ENCODE results near the gene MDK.
A peak's percentile ranks its signal among the peaks of the same experiment; 100 is the strongest.

MDK gene

DNA sequence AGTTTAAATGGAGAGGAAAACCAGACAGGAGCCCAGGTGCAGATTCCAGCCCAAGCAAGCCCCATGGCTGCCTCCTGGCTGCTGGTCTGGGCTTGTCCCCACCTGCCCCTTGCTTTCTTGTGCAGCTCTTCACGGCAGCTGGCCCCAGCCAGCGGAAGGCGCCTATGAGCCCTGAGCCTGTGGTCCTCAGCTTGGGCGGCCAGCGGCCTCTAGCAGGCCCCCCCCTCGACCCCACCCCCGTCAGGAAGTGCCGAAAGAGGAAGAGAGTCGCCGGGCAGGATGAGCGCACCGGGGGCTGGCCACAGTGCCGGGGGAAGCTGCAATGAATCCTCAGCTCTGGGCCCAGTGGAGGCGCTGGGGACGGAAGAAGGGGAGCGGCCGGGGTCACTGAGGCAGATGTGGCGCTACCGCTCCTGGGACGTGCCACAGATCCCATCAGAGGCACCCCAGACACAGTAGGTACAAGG is 36.3 kb upstream of the MDK start:
- Histone ChIP-seq H3K9me3 (ENCODE audit: control insufficient read depth, low read length) (no peaks in the 10 kb centered on the region), H4K91ac (ENCODE audit: low read length) (peak overlapping the region; percentile 63), H3K36me3 (ENCODE audit: control insufficient read depth in 1 of 2, insufficient read depth in 2 of 2, low read depth in 1 of 2, low read length in 2 of 2) (no peaks in the 10 kb centered on the region), H3K27ac (ENCODE audit: low read length, poor library complexity, severe bottlenecking) (no peak overlapping the region), H3K4me3 (ENCODE audit: insufficient read depth in 1 of 2, low read depth in 1 of 2, low read length in 2 of 2) (no peak overlapping the region), H2BK12ac (ENCODE audit: low read length in 2 of 2) (peak overlapping the region in 1 of 2 experiments; percentile 80), H3K27me3 (ENCODE audit: control insufficient read depth in 1 of 2, insufficient read depth in 1 of 2, low read length in 2 of 2) (peaks cover 0 to 37% of the 10 kb centered on the region in 2 experiments), H3K79me1 (replicated peaks; ENCODE audit: low read length, poor library complexity, severe bottlenecking) (peaks cover 8% of the 10 kb centered on the region), H3K23ac (ENCODE audit: low read length in 2 of 2) (no peak overlapping the region), H3K18ac (ENCODE audit: low read depth in 1 of 2, low read length in 2 of 2) (peak overlapping the region; percentile 34 to 91), H2BK15ac (ENCODE audit: low read depth, poor library complexity, severe bottlenecking) (peak overlapping the region; percentile 17), H2BK120ac (ENCODE audit: low read depth, low read length) (no peak overlapping the region), H2AFZ (ENCODE audit: low read depth, low read length) (peak overlapping the region; percentile 80), H2AK5ac (ENCODE audit: low read length, severe bottlenecking) (no peak overlapping the region), H3K14ac (ENCODE audit: low read length in 2 of 2) (peak overlapping the region in 1 of 2 experiments; percentile 82), H3K9ac (ENCODE audit: low read length) (no peak overlapping the region), H3K4me2 (ENCODE audit: low read length, poor library complexity, severe bottlenecking) (no peak overlapping the region), H3K4ac (ENCODE audit: low read depth in 1 of 2, low read length in 2 of 2) (peak overlapping the region; percentile 39 to 83), H3K4me1 (ENCODE audit: control insufficient read depth, insufficient read depth, low read depth, low read length) (peaks cover 27% of the 10 kb centered on the region), H2BK5ac (ENCODE audit: low read depth, low read length, poor library complexity, severe bottlenecking) (no peak overlapping the region), H4K8ac (ENCODE audit: low read length) (peak overlapping the region; percentile 29)
- 36% methylated on average over 20 of the region's 20 CpGs for WGBS
- DNase-seq = no peak

DNA sequence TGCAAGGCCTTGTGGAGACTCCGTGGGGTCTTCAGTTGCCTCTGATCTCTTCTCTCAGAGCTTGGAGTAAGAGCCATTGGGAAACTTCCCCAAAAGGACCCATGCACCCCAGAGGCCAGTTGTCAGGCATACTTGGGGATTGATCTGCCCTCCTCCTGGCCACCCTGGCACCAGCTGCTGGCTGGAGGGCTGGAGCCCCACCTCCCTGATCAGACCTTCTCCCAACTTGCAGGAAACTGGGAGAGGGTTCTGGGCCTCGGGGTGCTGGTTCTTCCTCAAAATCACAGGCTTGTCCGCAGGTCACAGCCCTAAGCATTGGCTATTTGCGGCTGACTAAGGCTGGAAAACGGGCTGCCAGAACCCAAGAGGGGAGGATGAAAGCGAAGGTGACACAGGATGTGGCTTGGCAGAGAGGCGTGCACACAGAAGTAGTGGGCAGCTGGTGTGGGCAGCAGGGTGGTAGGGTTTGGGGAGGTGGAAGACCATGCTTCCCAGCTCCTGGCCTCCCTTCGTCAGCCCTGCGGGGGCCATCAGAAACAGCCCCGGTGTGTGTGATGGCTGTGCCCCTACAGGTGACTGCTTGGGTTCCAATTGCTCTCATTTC is 35.5 kb upstream of the MDK start:
- peak overlapping the region; percentile 1 for H2BK120ac ChIP-seq (ENCODE audit: low read depth, low read length)
- peak overlapping the region in 1 of 2 experiments; percentile 63 for H2BK12ac ChIP-seq (ENCODE audit: low read length in 2 of 2)
- no peaks in the 10 kb centered on the region for H3K9me3 ChIP-seq (ENCODE audit: control insufficient read depth, low read length)
- no peak overlapping the region for H2AK5ac ChIP-seq (ENCODE audit: low read length, severe bottlenecking)
- H2BK15ac ChIP-seq (ENCODE audit: low read depth, poor library complexity, severe bottlenecking) = no peak overlapping the region
- peaks cover 27% of the 10 kb centered on the region for H3K4me1 ChIP-seq (ENCODE audit: control insufficient read depth, insufficient read depth, low read depth, low read length)
- H3K14ac ChIP-seq (ENCODE audit: low read length in 2 of 2) = no peak overlapping the region
- no peak overlapping the region for H2BK5ac ChIP-seq (ENCODE audit: low read depth, low read length, poor library complexity, severe bottlenecking)
- H3K27ac ChIP-seq (ENCODE audit: low read length, poor library complexity, severe bottlenecking) = no peak overlapping the region
- no peak overlapping the region for H2AFZ ChIP-seq (ENCODE audit: low read depth, low read length)
- H3K4ac ChIP-seq (ENCODE audit: low read depth in 1 of 2, low read length in 2 of 2) = peak overlapping the region in 1 of 2 experiments; percentile 40
- H3K4me2 ChIP-seq (ENCODE audit: low read length, poor library complexity, severe bottlenecking) = no peak overlapping the region
- H3K23ac ChIP-seq (ENCODE audit: low read length in 2 of 2) = no peak overlapping the region
- no peak overlapping the region for H3K9ac ChIP-seq (ENCODE audit: low read length)
- DNase-seq = no peak
- H3K36me3 ChIP-seq (ENCODE audit: control insufficient read depth in 1 of 2, insufficient read depth in 2 of 2, low read depth in 1 of 2, low read length in 2 of 2) = peaks cover 0 to 4% of the 10 kb centered on the region in 2 experiments
- peaks cover 12% of the 10 kb centered on the region for H3K79me1 ChIP-seq (replicated peaks; ENCODE audit: low read length, poor library complexity, severe bottlenecking)
- peak overlapping the region; percentile 80 for H4K91ac ChIP-seq (ENCODE audit: low read length)
- no peak overlapping the region for H3K4me3 ChIP-seq (ENCODE audit: insufficient read depth in 1 of 2, low read depth in 1 of 2, low read length in 2 of 2)
- no peak overlapping the region for H3K18ac ChIP-seq (ENCODE audit: low read depth in 1 of 2, low read length in 2 of 2)
- WGBS = 92% methylated on average over 10 of the region's 10 CpGs
- H4K8ac ChIP-seq (ENCODE audit: low read length) = no peak overlapping the region
- peaks cover 0 to 30% of the 10 kb centered on the region in 2 experiments for H3K27me3 ChIP-seq (ENCODE audit: control insufficient read depth in 1 of 2, insufficient read depth in 1 of 2, low read length in 2 of 2)

DNA sequence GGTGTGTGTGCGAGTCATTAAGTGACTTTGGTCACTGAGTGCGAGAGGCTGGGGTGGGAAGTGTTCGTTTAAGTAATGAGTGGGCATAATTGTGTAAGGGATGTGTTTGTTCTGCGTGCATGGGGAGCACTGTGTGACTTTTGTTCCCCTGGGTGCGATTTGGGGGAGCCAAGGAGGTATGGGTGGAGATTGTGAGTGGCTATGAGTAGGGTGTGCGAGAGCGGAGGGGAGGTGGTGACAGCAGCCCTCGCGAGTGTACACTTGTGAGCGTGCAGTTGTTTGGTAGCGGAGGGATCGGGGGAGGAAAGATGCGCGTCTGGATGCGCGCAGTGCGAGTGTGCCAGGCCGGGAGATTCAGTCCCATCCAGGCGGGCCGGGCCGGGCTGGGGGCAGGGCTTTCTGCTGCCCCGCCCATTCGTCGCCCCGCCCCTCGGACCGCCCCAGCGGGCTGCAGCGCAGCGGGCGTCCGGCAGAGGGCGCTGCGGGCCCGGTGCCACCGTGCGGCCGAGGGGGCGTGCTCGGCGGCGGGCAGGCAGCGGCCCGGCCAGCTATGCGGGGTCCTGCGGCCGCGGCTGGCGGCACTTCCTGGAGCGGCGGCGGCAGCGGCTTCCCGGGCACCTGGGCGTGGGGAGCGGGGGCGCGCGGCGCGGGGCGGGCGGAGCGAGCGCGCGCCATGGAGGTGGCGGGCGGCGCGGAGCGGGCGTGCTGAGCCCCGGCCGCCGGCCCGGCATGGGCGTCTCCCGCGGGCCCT is 34.4 kb upstream of the MDK start, which contains the start of gene DGKZ:
DGKZ (plus strand) TSS at position 578 of the 751 bp plus-strand sequence. CDS start 197 bp downstream, outside the sequence.
- H3K79me1 ChIP-seq (replicated peaks; ENCODE audit: low read length, poor library complexity, severe bottlenecking) = peaks cover 19% of the 10 kb centered on the region
- H3K4ac ChIP-seq (ENCODE audit: low read depth in 1 of 2, low read length in 2 of 2) = peak within 1 kb of the TSS; percentile 63 to 94
- peak within 1 kb of the TSS; percentile 33 to 71 for H3K18ac ChIP-seq (ENCODE audit: low read depth in 1 of 2, low read length in 2 of 2)
- H2BK15ac ChIP-seq (ENCODE audit: low read depth, poor library complexity, severe bottlenecking) = peak within 1 kb of the TSS; percentile 21
- peaks cover 0 to 7% of the 10 kb centered on the region in 2 experiments for H3K36me3 ChIP-seq (ENCODE audit: control insufficient read depth in 1 of 2, insufficient read depth in 2 of 2, low read depth in 1 of 2, low read length in 2 of 2)
- peaks cover 0 to 20% of the 10 kb centered on the region in 2 experiments for H3K27me3 ChIP-seq (ENCODE audit: control insufficient read depth in 1 of 2, insufficient read depth in 1 of 2, low read length in 2 of 2)
- H3K9me3 ChIP-seq (ENCODE audit: control insufficient read depth, low read length) = no peaks in the 10 kb centered on the region
- no peak within 1 kb of the TSS for H3K27ac ChIP-seq (ENCODE audit: low read length, poor library complexity, severe bottlenecking)
- H3K4me2 ChIP-seq (ENCODE audit: low read length, poor library complexity, severe bottlenecking) = peak within 1 kb of the TSS; percentile 65
- H4K91ac ChIP-seq (ENCODE audit: low read length) = peak within 1 kb of the TSS; percentile 80
- H2AFZ ChIP-seq (ENCODE audit: low read depth, low read length) = peak within 1 kb of the TSS; percentile 3
- peak within 1 kb of the TSS; percentile 51 for H4K8ac ChIP-seq (ENCODE audit: low read length)
- H2BK5ac ChIP-seq (ENCODE audit: low read depth, low read length, poor library complexity, severe bottlenecking) = no peak within 1 kb of the TSS
- peak within 1 kb of the TSS; percentile 76 to 93 for H3K4me3 ChIP-seq (ENCODE audit: insufficient read depth in 1 of 2, low read depth in 1 of 2, low read length in 2 of 2)
- H3K9ac ChIP-seq (ENCODE audit: low read length) = peak within 1 kb of the TSS; percentile 90
- H3K23ac ChIP-seq (ENCODE audit: low read length in 2 of 2) = peak within 1 kb of the TSS in 1 of 2 experiments; percentile 46
- H2BK12ac ChIP-seq (ENCODE audit: low read length in 2 of 2) = peak within 1 kb of the TSS; percentile 15 to 78
- peaks cover 31% of the 10 kb centered on the region for H3K4me1 ChIP-seq (ENCODE audit: control insufficient read depth, insufficient read depth, low read depth, low read length)
- WGBS = 12% methylated on average over 31 of the region's 80 CpGs
- peak within 1 kb of the TSS; percentile 27 for H2BK120ac ChIP-seq (ENCODE audit: low read depth, low read length)
- H3K14ac ChIP-seq (ENCODE audit: low read length in 2 of 2) = peak within 1 kb of the TSS in 1 of 2 experiments; percentile 50
- no peak within 1 kb of the TSS for H2AK5ac ChIP-seq (ENCODE audit: low read length, severe bottlenecking)
- peak; percentile 71 for DNase-seq
